ENCODE measurements around the gene SOX1.

- TF ChIP-seq CTCF (IDR thresholded peaks at IDR 0.05; ENCODE audit: poor library complexity) (no peak), EZH2 (IDR thresholded peaks at IDR 0.05; ENCODE audit: borderline replicate concordance) (no peak)
These were observed 40.3 kb downstream of the SOX1 start for GRCh38 chr13:112107289-112107688.

All from hepatocyte (in vitro differentiated cells).